ENCODE measurements around the gene RASL11A.
"Not testable (repeated sequence)": the region's sequence is repeated elsewhere in the genome, so short reads cannot be mapped to it uniquely, and the experiment has no call there.

The RASL11A gene, protein sequence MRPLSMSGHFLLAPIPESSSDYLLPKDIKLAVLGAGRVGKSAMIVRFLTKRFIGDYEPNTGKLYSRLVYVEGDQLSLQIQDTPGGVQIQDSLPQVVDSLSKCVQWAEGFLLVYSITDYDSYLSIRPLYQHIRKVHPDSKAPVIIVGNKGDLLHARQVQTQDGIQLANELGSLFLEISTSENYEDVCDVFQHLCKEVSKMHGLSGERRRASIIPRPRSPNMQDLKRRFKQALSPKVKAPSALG

DNA sequence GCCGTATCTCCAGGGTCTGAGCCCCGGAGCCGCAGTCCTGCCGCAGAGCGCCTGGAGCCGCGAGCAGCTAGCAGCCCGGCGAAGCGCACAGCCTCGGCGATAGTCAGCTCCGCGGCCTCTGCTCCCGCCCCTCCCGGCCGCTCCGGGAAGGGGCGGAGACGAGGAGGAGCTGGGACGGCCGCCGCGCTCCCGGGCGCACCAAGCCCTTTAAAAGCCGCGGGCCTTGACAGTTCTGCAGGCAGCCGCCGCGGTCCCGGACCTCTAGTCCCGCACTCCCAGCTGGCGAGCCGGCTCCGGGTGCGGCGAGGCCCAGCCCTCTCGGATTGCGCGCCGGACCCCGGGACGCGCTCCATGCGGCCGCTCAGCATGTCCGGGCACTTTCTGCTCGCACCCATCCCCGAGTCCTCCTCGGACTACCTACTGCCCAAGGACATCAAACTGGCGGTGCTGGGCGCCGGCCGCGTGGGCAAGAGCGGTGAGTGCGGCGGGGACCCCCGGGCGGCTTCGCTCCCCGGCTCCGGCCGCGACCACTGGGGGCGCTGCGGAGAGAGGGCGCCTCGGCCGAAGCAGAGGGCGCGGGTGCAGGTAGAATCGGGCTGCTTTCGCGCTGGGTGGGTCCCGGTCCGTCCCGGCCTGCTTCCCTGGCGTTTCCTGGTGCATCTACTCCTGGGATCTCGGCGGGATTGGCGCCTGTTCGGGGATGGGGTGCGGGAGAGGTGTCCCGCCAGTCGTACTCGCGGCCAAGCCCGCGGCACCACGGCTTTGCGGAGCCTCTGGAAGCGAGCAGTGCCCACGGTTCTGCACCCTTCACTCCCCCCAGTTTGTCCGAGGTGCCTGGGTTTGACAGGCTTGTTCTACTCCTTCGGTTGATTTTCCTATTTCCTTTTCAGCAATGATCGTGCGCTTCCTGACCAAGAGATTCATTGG is at the start of gene RASL11A:
Gene RASL11A, plus strand, starts transcription at position 237 of the 927 bp plus-strand sequence. Its CDS starts 115 bp downstream, at position 352.
- peak; percentile 48 for DNase-seq (ENCODE audit: low read depth)

DNA sequence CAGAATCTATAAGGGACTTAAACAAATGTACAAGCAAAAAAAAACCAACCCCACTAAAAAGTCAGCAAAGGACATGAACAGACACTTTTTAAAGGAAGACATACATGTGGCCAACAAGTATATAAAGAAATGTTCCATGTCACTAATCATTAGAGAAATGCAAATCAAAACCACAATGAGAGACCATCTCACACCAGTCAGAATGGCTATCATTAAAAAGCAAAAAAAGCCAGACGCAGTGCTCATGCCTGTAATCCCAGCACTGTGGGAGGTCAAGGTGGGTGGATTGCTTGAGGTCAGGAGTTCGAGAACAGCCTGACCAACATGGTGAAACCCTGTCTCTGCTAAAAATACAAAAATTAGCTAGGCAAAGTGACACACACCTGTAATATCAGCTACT is 48.5 kb upstream of the RASL11A start:
- DNase-seq (ENCODE audit: low read depth) = not testable (repeated sequence)

DNA sequence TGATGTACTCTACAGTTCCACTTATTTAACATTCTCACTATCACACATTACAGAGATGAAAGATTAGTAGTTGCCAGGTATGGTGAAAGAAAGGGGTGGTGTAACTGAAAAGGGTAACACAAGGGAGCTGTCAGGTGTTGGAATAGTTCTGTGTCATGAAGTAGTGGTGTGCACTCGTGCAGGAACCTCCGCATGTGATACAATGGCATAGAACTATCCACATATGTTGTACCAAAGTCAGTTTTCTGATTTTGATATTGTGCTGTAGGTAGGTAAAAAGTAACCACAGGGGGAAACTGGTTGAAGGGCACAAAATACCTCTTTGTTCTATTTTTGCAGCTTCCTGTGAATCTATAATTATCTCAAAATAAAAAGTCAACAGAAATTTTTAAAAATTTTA is 43.6 kb upstream of the RASL11A start:
- DNase-seq (ENCODE audit: low read depth) = no peak

DNA sequence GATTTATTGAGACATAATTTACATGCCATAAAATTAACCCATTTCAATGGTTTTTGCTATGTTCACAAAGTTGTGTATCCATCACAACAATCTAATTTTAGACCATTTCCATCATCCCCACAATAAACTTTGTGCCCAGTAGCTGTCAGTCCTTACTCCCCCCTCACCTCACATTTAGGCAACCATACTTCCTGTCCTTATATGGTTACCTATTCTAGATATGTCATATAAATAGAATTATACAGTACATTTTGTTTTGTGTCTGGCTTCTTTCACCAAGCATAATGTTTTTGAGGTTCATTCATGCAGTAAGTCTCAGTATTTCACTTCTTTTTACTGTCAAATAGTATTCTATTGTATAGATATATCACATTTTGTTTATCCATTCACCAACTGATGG is 42.5 kb upstream of the RASL11A start:
- DNase-seq (ENCODE audit: low read depth) = no peak

DNA sequence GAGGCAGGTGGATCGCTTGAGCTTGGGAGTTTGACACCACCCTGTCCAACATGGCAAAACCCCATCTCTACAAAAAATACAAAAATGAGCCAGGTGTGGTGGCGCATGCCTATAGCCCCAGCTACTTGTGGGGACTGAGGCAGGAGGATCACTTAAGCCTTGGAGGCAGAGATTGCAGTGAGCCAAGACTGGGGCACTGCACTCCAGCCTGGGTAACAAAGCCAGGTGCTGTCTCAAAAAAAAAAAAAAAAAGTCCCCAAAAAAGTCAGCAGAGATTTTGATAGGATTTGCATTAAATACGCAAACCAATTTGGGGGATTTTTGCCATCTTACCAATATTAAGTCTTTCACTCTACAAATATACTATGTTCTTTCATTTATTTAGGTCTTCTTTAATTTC is 41.0 kb upstream of the RASL11A start:
- DNase-seq (ENCODE audit: low read depth) = no peak

DNA sequence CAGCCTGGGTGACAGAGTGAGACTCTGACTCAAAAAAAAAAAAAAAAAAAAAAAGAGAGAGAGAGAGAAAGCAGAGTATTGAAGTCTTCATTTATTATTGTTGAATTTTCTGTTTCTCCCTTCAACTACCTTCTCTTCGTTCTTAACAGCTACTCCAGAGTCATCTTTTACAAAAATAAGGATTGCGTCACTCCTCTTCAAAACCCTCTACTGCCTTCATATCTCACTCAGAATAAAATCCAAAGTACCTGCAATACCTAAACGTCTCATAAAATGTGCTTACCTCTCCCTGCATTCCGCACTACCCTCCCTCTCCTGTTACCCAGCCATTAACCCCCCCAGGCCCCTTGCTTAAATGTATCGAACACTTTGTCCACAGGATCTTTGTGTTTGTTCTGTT is 36.7 kb upstream of the RASL11A start:
- no peak for DNase-seq (ENCODE audit: low read depth)

DNA sequence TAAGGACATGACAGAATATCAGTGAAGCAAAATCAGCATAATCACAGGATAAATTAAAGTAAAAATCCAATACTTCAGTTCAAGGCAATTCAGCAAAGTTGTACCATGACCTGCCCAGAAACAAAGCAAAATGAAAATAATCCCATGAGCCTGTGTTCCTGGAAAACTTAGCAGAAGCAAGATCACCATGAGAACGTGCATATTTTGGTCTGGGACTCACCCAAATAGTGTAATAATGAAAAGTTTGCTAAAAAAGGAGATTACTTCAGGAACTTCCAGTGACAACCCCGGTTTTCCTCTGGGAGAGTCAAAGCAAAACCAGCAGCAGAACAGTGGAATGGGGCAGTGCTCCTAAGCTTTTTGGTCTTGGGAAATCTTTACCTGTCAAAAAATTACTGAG is 34.2 kb upstream of the RASL11A start:
- DNase-seq (ENCODE audit: low read depth) = no peak

DNA sequence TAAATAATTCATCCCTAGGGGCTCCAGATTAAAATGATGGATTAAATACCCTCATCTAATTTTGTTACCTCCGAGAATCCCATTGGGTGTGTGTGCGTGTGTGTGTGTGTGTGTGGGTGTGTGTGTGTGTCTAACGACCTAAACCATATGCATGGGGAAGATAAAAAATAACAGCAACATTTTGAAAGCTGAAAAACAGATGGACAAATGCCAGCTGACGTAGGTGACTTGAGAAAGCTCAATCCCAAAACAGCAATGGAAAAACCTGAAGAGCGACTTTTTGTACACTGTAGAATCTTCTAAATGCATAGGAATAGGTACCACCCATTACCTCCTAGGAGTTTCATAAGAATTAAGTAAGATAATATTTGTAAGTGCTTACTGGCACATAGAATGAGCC is 27.9 kb upstream of the RASL11A start:
- no peak for DNase-seq (ENCODE audit: low read depth)

DNA sequence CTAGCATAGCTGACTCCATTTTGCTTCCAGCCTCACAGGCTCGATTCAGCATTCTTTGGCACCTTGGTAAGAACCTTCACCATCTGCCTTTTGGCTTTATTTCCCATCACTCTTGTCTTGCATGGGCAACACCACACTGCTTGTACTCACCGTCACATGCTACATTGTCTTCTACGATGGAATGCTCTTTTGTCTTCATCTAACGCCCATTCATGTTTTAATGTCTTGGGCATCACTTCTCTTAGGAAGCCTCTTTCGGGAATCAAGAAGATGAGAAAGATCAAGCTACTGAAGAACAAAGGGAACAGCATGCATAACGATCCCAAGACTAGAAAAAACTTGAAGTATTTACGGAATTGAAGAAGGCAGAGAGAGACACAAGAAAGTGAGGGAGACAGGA is 25.0 kb upstream of the RASL11A start:
- no peak for DNase-seq (ENCODE audit: low read depth)

DNA sequence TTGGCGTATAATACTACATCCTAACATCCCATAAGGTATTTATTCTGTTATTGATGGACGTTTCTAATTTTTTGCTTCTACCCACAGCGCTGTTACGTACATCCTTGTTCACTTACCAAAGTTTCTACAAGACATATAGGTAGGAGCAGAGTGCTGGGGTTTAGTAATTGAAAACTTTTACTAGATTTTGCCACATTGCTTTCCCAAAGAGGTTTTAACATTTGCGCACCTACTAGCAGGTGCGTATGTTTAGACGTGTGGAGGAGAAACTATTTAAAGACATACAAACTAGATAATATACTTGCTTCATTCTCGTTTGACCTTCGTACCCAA is 19.8 kb upstream of the RASL11A start:
- no peak for DNase-seq (ENCODE audit: low read depth)

DNA sequence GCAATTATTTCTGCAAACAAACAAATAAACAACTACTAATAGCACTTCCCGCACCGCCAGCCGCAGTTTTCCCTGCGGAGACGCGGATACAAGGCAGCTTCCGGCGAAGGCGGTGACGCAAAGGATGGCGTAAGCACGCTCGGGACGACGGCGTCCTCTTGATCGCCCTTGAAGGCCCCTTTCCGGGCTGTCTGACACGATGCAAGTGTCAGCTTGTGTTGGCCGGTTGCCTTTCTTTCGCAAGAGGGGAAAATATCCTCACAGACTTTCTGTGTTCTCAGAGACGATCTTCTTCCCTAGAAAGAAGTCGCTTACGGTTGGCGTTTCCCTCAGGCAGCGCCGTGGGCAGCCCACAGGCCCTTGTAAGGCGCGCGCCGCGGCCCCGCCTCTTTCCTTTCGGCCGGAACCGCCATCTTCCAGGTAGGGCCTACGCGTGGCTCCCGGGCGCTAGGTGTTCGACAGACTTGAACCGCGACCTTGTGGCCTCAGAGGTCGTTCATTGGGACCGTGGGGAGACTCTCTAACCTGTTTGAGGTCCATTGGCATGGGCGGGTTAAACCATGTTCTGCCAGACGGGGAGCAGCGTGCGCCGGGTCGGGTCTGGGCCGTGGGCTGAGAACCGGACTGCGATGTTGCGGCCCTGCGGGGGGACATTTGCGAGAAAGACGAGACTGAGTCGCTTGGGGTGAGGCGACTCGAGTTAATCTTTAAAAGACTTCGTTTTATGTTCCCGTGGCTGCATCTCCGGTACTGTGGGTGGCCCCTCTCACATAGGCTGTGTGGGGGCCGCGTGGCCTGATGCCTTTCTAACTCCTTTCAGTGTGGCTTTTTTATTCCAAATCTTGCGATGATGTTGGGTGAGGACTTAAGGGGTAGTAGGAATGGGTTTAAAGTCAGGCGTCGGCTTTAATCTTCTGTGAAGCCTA is 19.2 kb upstream of the RASL11A start, which contains the start of gene RPL21:
Gene RPL21, plus strand, starts transcription at position 393 of the 926 bp plus-strand sequence. CDS start 2,219 bp downstream, outside the sequence.
- peak; percentile 86 for DNase-seq (ENCODE audit: low read depth)

DNA sequence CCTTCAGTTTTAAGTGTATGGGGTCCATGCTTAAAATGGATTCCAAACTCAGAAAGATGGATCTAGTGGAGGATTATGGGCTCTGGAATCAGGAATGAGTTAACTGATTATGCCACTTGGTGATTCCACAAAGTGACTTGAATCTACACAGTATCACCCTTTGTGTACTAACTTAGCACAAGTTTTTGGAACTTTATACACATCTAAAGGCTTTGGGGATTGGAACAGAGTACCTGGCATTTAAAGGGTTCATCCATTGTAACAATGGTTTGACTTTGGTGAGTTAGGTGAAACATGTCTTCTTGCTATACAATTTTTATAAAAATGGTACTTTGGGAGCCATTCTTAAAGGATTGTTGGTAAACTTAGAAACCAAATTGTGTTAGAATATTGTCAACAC is 18.2 kb upstream of the RASL11A start:
- DNase-seq (ENCODE audit: low read depth) = no peak

DNA sequence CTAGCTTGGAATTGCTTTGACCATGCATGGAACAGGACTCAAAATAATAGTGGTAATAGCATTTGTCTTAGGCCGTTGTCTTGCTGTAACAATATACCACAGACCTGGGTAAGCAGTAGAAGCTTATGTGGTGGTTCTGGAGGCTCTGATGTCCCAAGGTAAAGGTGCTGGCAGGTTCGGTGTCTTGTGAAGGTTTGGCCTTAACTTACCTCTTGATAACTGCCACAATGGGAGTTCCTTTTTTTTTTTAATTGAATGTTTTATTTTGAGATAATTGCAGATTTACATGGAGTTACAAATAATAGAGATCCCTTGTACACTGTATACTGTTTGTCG is 13.4 kb upstream of the RASL11A start:
- DNase-seq (ENCODE audit: low read depth) = no peak

DNA sequence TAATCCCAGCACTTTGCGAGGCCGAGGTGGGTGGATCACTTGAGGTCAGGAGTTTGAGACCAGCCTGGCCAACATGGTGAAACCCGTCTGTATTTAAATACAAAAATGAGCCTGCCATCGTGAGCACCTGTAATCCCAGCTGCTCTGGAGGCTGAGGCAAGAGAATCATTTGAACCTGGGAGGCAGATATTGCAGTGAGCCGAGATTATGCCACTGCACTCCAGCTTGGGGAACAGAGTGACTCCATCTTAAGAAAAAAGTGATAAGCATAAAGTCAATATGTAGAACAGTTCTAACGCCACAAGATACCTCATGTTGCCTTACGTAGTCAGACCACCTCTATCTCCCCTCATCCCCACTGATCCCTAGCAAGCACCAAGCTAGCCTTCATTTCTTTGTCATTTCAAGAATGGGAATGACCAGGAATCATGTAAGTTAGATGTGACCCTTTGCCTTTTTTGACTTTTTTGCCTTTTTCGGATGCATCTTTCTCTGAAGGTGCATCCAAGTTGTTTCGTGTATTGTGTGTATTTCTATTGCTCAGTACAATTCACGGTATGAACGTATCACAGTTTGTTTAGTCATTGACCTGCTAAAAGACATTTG is 12.9 kb upstream of the RASL11A start:
- DNase-seq (ENCODE audit: low read depth) = no peak

DNA sequence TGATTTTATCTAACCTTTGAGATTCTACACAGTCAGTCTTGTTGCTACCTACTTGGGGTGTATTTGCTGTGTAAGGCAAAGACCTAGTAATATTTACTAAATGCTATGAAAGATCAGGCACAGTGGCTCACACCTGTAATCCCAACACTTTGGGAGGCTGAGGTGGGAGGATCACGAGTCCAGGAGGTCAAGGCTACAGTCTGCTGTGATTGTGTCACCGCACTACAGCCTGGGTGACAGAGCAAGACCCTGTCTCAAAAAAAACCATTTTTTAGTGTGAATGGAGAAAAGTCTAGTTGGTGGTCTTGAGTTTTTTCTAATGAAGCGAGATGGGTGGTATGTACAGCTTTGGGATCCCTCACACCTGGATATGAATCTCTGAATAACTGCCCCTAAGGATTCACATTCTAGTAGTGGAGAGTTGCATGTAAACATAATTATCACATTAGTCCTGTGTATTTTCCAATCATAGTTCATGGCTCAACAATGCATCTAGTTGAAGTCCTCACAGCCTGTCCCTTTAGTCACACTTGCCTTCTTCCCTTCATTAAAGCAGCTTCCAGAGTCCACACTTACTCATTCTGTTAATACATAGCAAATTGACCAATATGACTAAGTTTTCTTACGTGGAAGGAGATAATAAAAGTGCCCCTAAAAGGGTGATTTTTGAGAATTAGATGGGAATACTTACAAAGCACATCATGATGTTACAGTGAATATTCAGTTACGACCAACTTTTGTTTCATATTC is 11.8 kb upstream of the RASL11A start:
- no peak for DNase-seq (ENCODE audit: low read depth)

DNA sequence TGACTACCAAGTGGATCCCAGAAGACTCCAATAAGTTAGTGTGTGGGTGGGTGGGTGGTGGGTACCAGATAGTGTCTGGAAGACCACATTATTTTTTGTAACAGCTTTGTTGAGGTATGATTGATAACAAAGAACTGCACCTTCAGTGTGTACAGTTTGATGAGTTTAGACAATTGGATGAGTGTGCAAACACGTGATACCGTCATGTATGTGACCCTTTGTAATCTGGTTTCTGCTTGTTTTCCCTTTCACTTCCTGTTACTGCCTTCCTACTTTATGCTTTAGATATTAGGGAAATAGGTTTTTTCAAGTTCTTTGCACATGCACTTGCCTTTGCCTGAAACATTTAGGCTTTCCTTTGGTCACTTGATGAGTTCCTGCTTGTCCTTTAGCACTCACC is 10.8 kb upstream of the RASL11A start:
- DNase-seq (ENCODE audit: low read depth) = no peak

DNA sequence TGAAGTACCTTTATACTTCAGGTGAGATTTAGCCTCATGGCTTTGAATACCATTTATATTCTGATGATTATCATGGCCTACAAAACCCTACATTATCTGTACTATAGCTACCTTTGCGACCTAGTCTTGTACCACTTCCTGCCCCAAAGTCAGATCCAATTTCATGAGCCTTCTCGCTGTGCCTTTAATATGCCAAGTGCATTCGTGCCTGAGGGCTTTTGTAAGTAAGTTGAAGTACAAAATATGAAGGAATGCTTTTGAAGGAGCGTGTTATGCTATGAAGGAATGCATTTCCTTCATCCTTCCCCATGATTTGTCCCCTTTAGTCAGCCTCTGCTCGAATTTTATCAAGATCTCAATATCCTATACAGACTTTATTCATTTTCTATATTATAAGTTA is 9.2 kb upstream of the RASL11A start:
- DNase-seq (ENCODE audit: low read depth) = no peak

DNA sequence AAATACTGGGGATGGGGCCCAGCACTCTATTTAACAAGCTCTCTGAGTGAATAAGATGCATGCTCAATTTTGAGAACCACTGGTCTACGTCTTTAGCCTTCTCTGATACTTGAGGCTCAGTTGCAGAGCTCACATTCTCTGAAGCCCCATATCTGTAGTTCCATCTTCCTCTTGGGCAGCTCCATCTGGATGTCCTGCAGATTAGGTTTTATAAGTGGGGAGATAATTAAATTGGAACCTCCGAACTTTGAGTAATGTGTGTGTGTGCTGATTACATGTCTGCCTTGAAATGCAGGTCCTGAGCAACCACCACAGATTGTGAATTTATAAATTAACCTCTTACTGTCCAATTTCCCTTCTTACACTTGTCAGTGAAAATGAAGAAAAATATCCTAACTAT is 7.2 kb upstream of the RASL11A start:
- no peak for DNase-seq (ENCODE audit: low read depth)

DNA sequence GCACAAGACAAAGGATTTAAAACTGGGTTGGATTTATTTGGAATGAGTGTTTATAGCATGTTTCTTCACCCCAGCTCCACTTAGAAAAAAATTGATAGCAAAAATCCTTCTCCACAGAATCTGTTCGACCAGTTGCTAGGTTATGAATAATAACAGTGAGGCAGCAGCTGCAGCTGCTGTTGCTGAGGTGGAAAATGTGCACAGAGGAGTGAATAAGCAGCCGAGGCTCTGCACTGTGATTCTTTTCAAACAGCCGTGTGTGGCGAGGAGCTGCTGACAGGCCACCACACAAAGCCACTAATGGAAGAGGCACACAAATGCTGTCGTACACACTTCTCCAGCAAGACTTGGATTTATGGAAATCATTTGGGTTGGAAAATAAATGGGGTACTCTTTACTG is 6.4 kb upstream of the RASL11A start:
- DNase-seq (ENCODE audit: low read depth) = no peak

DNA sequence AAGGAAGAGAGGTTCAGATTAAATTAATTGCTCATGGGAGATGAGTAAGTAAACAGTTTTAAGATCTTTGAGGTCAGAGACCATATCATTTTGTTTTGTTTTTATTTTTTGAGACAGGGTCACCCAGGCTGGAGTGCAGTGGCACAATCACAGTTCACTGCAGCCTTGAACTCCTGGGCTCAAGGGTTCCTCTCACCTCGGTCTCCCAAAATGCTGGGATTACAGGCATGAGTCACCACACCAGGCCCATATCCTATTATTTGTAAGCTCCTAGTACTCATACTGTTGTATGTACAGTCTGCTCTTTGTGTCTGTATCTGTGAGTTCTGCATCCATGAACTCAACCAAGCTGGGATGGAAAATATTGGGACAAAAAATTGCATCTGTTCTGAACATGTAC is 6.0 kb upstream of the RASL11A start:
- no peak for DNase-seq (ENCODE audit: low read depth)

DNA sequence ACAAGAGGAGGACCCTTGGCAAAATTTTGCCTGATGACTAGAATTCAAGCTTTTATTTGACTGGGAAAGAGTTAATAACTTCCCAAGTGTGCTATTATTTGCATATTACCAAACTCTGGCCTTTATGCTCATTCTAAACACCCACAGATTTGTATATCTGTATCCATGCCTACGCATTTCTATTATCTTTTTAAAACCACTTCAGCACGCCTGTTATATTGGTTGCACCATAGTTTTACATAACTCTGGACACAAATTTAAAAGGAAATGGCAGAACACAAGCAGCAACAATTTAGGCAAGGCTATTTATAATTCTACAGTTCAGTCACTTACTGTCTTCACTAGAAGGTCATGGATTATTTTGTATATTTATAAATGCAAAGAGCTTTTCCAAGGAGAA is 3.7 kb upstream of the RASL11A start:
- DNase-seq (ENCODE audit: low read depth) = no peak

All from stimulated activated CD8-positive, alpha-beta memory T cell treated with anti-CD3 and anti-CD28 coated beads, Interleukin-12 subunit alpha, Interleukin-12 subunit beta, amount 100 ng/mL, for 1 hour (primary cell).